HEK293 (cell line): Measurements from ENCODE around the gene ASCC3.

Source experiments
- CTCF ChIA-PET: fragments of 350-600 bp; formaldehyde crosslinking; extraction: SDS; loops from one replicate; lab custom pipeline; 2021; ENCODE audit warnings: antibody characterized with exemption; lab: Yijun Ruan, JAX
- POLR2A ChIA-PET: fragments of 300-600 bp; formaldehyde crosslinking; extraction: SDS; loops from one replicate; lab custom pipeline; 2020; ENCODE audit warnings: antibody characterized with exemption, inconsistent platforms; lab: Yijun Ruan, JAX
- H3K27ac ChIP-seq: fragments of 200-500 bp; sonication (Bioruptor generic); 2 replicates; pipeline ENCODE4 v1.5.1; 2014; ENCODE audit warnings: low read depth, low read length, control low read depth, inconsistent platforms; ENCODE audit errors: extremely low read depth
- H3K36me3 ChIP-seq, 2 experiments: fragments of 200-500 bp in 1 of 2; sonication (Bioruptor generic) in 1 of 2; 1 replicate in 1 of 2; 2 replicates in 1 of 2; pipeline ENCODE4 v1.5.1; 2014 to 2017; ENCODE audit warnings: inconsistent platforms in 2 of 2, low read length in 2 of 2; ENCODE audit not compliant: control insufficient read depth in 2 of 2, insufficient read depth in 1 of 2
- H3K4me1 ChIP-seq: fragments of 200-500 bp; sonication (Bioruptor generic); 2 replicates; pipeline ENCODE4 v1.5.1; 2014; ENCODE audit warnings: mild to moderate bottlenecking, low read length, inconsistent platforms; ENCODE audit not compliant: control insufficient read depth, insufficient read depth
- H3K4me3 ChIP-seq: 2 replicates; pipeline ENCODE4 v1.5.1; 2011; ENCODE audit warnings: low read depth, mild to moderate bottlenecking, control low read depth, low read length, moderate library complexity
- H3K9me3 ChIP-seq: fragments of 200-500 bp; sonication (Bioruptor generic); 2 replicates; pipeline ENCODE4 v1.5.1; 2014; ENCODE audit warnings: low read depth, low read length, inconsistent platforms; ENCODE audit not compliant: control insufficient read depth, insufficient read depth
- ZNF529 ChIP-seq: fragments of 450-650 bp; formaldehyde crosslinking; IDR thresholded peaks from 2 replicates; pipeline ENCODE4 v1.5.1; 2017; ENCODE audit warnings: missing genetic modification characterization, missing biosample characterization; ENCODE audit not compliant: insufficient replicate concordance
- TF ChIP-seq, protein P1 (sequence below): fragments of 450-650 bp; formaldehyde crosslinking; IDR thresholded peaks from 2 replicates; pipeline ENCODE4 v1.5.1; 2017; ENCODE audit warnings: missing biosample characterization, missing genetic modification characterization

Gene ASCC3

GRCh38 chr6:100458841-100459591 lies 422.1 kb downstream of the ASCC3 start:
- no peak for TF ChIP-seq ZNF529
- TF ChIP-seq, protein P1, sequence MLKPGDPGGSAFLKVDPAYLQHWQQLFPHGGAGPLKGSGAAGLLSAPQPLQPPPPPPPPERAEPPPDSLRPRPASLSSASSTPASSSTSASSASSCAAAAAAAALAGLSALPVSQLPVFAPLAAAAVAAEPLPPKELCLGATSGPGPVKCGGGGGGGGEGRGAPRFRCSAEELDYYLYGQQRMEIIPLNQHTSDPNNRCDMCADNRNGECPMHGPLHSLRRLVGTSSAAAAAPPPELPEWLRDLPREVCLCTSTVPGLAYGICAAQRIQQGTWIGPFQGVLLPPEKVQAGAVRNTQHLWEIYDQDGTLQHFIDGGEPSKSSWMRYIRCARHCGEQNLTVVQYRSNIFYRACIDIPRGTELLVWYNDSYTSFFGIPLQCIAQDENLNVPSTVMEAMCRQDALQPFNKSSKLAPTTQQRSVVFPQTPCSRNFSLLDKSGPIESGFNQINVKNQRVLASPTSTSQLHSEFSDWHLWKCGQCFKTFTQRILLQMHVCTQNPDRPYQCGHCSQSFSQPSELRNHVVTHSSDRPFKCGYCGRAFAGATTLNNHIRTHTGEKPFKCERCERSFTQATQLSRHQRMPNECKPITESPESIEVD (tag by site-specific recombination), result peak; percentile 83
- H3K4me1 ChIP-seq, result peaks cover 3% of the 10 kb centered on the region

More at GRCh38 chr6:100458841-100459591, 422.1 kb downstream of the ASCC3 start:
- no peaks in the 10 kb centered on the region for H3K36me3 ChIP-seq
- ChIA-PET POLR2A (no interaction called here), CTCF (interaction anchor here (0.6 to 1.9 kb wide), 6 partner anchors 14 to 511 kb away, joined by 3 to 4 read pairs (median 3); no protein-coding TSS in a partner anchor)
- peaks cover 2% of the 10 kb centered on the region; the same call in 1 of the 2 replicates for H3K9me3 ChIP-seq
- H3K4me3 ChIP-seq, result no peak overlapping the region
- no peak overlapping the region for H3K27ac ChIP-seq
